HG03196 (cell line): Measurements from ENCODE around the gene FAM50B.

Source experiments
- ATAC-seq: cut with Tn5 transposase; IDR thresholded peaks from one replicate; pipeline ENCODE4 v1.9.1; 2021; ENCODE audit not compliant: unreplicated experiment

The FAM50B gene

GRCh38 chr6:3893487-3893886 lies 44.3 kb downstream of the FAM50B start:
- ATAC-seq = no peak

GRCh38 chr6:3893917-3894316 lies 44.7 kb downstream of the FAM50B start:
- ATAC-seq = no peak

- ATAC-seq = no peak
Measured at GRCh38 chr6:3894590-3895311, 45.6 kb downstream of the FAM50B start.

- no peak for ATAC-seq
Measured at GRCh38 chr6:3895312-3895653, 46.1 kb downstream of the FAM50B start.

- no peak for ATAC-seq
Measured at GRCh38 chr6:3895805-3896204, 46.6 kb downstream of the FAM50B start.

- ATAC-seq = no peak
Measured at GRCh38 chr6:3898265-3898994, 49.3 kb downstream of the FAM50B start.

- ATAC-seq = no peak
Measured at GRCh38 chr6:3899061-3899460, 49.9 kb downstream of the FAM50B start.

- no peak for ATAC-seq
Measured at GRCh38 chr6:3899970-3900439, 50.8 kb downstream of the FAM50B start.
